ENCODE data around the gene PPARD.

GRCh38 chr6:35406711-35407485 lies 64.5 kb downstream of the PPARD start:
- no peak for TF ChIP-seq CTCF (conservative IDR thresholded peaks at IDR 0.05; ENCODE audit: low read depth, low read length)
- no peak for TF ChIP-seq EZH2 (IDR thresholded peaks at IDR 0.05; ENCODE audit: borderline replicate concordance, low read depth, low read length, poor library complexity, severe bottlenecking)

Measured in A673 (cell line).